HG03469 (cell line): Measurements from ENCODE around the gene FAM177B.
"Not testable (repeated sequence)": the region's sequence is repeated elsewhere in the genome, so short reads cannot be mapped to it uniquely, and the experiment has no call there.

Experiments used
- ATAC-seq: cut with Tn5 transposase; IDR thresholded peaks from one replicate; pipeline ENCODE4 v1.9.1; 2021; ENCODE audit warnings: mild to moderate bottlenecking, moderate library complexity, moderate number of reproducible peaks; ENCODE audit not compliant: unreplicated experiment

Gene FAM177B

DNA sequence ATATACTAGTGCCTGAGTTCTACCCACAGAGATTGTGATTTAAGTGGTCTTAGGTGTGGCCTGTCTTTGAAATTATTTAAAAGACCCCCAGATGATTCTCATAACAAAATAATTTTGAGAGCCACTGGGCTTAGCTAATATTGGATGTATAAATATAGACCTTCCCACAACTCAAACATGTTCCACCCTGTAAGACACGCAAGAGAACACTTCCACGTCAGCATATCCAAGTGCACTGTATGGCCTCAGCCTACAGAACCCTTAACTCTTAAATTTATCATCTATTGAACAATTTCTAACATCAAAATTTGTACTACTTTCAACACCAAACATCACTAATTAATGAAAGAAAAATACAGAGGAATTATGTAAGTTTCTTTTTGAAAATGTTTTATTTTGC is 2.5 kb downstream of the FAM177B start:
- ATAC-seq, result no peak

DNA sequence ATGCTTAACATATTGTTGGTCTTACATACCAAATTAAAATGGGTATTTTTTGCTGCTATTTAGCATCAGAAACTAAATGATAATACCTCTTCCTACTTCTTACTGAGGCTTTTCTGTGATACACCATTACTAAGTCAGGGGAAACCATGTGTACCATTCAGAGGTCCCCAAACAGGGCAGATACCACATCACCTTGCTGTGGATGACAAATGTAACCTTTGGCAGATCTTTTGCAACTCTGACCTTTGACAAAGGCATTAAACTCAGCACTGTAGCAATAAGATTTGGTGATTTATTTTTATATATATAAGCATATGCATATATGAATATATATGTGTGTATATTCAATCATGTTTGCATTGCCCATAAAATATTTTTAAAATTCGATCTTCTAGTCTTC is 2.9 kb downstream of the FAM177B start:
- ATAC-seq, result no peak

DNA sequence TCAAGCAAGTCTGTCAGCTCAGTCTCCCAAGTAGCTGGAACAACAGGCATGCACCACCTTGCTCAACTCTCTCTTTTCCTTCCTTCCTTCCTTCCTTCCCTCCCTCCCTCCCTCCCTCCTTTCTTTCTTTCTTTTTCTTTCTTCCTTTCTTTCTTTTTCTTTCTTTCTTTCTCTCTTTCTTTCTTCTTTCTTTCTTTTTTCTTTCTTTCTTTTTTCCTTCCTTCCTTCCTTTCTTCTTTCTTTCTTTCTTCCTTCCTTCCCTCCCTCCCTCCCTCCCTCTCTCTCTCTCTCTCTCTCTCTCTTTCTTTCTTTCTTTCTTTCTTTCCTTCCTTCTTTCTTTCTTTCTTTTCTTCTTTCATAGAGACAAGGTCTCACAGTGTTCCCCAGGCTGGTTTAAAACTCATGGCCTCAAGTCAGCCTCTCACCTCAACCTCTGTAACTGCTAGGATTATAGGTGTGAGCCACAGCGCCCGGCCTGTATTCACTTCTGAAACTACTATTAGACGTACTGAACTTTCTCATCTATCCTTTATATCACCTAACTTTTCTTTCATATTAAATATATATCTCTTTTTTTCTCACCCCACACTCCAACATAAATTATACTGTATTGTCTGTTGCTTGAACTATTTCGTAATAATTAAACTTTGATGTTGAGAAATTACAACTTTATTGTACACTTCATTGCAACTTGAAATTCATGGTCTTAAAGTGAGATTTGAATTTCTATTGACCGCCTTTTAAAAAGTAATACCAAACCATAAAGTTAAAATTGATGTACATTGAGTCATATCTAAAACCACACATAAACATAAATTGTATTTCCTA is 4.8 kb downstream of the FAM177B start:
- ATAC-seq, result not testable (repeated sequence)

DNA sequence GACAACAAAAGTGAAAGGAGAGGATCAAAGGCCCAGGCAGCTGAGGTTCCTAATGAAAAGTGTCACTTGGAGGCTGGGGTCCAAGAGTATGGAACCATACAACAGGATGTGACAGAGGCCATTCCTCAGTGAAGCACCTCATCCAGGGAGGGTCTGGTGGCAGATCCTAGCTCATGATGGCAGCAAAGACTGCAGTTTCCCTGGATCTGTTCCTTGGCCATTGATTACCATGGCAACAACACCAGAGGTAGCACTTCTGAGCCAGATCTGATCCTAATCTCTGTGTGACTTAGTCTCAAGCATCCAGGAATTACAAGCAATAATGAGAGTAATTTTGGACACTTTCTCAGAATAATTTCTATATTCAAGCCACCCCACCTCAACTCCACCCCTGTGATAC is 12.9 kb downstream of the FAM177B start:
- no peak for ATAC-seq

DNA sequence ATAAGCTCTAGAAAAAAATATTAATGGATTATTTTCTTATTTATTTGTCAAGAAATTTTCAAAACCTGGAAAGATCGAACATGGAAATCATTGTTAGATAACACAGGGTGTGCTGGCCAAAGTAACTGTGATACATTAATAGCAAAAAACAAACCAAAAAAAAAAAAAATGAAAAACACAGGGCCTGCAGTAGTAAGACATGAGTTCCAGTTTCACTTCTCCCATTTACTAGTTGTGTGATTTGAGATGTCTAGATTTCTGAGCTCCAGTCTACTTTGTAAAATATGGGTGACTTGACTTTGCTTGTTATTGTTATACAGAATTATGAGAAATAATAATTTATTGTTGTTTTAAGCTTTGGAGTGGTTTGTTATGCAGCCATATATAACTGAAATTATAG is 13.6 kb downstream of the FAM177B start:
- ATAC-seq, result peak; percentile 84

DNA sequence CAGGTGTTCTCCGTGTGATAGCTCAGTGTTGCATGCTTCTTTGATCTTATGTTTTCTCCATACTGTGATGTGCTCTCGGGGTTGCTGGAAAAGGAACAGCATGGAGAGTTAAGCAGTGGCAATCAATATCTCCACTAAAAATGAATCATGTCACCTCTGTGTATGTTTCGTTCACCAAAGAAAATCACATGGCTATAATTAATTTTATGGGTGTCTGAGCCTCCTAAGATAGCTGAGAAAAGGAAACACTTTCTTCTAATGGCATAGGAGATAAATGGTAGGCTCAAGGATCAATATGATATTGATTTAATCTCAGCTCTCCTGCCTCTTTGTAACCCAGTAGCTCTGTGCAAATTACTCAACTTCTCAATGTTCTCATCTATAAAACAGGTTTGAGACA is 14.3 kb downstream of the FAM177B start:
- no peak for ATAC-seq

DNA sequence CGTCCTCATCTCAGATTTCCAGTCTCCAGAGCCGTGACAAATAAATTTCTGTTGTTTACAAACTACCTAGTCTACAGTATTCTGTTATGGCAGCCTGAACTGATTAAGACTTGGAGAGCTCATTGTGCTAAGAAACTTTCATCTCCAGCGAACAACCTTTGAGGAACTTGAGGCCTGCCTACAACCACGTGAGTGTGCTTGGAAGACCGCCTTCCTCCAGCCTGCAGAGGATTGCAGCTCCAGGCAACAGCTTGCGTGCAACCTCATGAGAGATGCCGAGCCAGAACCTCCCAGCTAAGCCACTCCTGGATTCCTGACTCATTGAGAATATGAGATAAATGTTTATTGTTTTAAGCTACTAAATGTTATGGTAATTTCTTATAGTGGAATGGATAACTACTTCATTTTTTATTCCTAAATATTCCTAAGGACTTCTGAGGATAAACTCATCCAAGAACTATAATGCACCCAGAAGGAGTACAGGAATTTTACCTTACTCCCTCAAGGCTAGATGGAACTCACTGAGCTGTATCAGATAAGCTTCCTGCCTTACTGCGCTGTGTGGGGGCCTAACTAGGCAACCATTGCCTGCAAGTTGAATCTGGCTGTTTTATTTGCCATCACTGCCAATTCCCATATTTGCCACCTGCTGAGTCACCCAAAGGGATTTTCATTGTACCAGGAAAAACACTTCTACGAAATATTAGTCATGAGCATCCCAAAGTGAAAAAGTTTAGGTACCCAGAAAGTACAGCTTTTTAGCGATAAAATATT is 17.6 kb downstream of the FAM177B start:
- ATAC-seq, result no peak

DNA sequence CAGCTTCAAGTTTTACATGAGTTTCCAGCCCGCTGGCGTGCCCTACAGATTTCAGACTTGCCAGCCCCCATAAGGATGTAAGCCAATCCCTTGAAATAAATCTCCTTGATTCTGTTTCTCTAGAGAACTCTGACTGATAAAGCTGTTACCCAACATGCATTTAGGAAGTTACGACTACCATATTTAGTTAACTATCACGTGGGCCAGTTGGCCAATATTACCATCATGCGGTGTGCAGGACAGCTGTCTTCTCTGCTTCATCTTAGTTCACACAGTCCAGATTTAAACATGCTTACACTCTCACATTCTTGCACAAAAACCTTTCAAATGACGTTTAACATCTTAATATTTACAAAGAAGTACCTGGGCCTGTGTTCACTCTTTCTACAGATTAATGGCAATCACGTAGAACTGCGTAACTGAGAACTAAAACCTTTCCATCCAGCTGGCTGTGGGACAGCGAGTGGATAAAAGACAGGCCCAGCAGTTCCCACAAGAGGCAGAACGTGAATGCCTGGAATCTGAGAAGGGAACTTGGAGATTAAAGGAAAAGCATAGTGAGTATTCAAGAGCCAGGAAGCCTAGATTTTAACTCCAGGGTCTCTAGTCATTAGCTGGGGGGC is 20.8 kb downstream of the FAM177B start:
- no peak for ATAC-seq

DNA sequence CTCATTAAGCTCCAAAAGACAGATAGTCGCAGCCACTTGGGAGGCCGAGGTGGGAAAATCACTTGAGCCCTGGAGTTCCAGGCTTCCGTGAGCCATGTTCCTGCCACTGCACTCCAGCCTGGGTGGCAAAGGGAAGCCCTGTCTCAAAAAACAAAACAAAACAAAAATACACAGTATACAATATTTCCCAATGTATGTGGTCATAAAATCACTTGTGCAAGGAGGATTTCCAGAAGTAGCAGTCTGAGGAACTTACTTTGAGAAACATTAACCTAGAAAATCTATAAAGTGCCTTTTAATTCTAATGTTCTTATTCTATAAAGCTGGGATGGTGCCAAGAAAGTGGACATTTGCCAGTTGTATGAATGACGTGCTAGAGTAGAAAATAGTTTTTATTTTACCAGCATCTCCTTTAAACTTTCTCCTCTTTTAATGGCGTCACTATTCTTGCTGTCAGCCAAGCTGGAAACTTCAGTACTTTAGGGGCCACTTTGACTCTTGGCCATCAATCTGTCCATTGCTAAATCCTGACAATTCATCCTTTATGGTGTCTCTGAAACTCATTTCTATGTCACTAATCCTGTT is 22.5 kb downstream of the FAM177B start:
- ATAC-seq, result no peak

DNA sequence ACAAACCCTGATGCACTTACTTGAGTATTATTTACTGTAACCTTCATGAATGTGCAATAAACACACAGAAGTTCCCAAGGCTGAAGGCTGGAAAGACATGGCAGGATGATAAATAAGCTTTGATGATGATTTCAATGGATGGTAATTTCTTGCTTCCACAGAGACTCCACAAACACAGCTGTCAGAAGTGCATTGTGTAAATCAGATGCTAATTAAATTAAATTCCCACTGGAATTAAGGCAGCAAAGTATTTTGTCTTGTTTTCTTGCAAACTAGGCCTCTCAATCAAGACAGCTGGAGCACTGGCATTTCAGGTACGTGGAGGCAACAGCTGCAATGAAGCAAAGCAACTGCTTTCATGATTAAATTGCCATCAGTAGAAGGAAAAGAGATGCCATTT is 24.1 kb downstream of the FAM177B start:
- no peak for ATAC-seq

DNA sequence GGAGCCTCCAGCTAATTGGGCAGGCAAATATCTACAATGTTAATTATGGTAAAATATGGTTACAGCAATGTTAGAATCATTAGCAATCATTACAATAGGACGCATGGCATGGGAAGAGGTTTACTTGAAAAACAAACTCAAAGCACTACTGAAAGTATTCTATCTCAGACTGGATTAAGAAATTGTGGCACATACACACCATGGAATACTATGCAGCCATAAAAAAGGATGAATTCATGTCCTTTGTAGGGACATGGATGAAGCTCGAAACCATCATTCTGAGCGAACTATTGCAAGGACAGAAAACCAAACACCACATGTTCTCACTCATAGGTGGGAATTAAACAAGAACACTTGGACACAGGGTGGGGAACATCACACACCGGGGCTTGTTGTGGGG is 25.2 kb downstream of the FAM177B start:
- not testable (repeated sequence) for ATAC-seq

DNA sequence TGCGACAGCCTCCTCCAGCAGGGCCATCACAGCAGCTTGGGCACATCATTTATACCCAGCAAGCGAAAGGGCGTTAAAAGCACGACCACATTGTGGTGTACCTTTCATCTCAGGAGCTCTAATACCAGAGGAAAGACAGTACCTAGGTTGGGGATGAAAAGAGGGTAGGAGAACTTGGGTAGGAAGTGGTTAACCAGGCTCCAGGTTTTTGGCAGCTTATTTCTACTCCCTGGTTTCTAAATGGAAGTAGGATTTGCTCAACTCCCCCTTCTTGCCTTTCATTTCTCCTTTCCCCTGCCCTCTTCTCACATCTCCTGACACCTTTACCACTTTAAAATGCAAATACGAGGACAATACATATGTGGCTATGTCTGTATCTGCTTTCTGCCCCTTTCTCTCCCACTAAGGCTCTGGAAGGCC is 30.2 kb downstream of the FAM177B start:
- no peak for ATAC-seq

DNA sequence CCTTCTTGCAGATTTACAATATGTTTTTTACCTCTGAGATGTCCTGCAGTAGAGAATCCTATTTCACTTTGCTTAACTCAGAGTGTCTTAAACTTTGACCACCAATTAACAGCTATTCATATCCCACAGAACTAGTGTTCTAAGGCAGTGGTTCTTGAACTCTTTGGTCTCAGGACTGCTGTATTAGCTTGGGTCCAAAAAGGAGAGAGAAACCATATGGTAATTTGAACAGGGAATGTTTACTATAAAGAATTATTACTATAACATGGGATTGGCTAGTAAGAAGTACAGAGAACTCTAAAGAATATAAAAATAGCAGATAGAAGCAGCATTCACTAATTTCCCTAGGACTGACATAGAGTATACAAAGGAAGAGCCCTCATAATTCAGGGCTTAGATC is 31.6 kb downstream of the FAM177B start:
- no peak for ATAC-seq

DNA sequence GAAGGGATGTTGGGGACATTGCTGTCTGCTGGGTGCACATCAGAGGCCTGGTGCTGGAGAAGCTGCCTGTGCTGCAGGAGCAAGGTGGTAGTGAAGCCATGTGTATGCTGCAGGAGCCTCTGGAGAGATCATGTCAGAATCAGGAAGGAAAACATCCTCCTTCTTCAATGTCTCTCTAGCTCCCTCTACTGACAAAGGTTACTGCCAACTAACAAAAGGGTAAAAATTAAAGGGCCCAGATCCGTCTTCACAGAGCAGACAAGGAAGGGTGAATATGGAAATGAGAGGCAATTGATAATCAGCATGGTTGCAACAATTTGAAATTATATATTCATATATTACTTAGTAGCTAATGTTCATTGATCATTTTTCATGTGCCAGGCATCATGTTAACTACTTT is 32.2 kb downstream of the FAM177B start:
- ATAC-seq, result no peak

DNA sequence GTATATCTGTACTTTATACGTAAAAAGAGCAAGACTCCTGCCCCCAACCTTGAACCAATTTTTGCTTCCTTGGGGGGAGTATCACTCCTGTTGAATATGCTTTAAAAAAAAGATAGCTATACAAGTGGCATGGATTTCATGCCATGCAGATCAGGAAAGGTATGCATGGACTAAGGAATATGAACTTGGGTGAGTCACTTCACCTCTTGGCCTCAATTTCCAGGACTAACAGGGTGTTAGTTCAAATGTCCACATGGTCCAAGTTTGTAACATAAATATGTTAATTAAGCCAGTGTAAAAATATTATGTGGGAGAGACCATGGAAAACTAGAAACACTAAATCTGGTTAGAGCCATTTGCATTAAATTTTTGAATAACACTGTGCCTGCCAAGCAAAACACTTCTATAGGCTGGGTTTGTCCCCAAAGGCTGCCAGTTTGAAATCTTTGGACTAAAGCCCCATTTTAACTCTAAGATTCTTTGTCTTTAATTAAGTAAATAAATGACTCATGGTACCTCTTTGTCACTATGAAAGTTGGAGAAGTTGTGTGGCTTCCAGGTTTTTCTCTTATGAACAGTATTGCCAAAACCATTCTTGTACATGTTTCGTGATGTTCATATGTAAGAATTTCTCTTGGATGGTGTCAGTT is 33.1 kb downstream of the FAM177B start:
- no peak for ATAC-seq

DNA sequence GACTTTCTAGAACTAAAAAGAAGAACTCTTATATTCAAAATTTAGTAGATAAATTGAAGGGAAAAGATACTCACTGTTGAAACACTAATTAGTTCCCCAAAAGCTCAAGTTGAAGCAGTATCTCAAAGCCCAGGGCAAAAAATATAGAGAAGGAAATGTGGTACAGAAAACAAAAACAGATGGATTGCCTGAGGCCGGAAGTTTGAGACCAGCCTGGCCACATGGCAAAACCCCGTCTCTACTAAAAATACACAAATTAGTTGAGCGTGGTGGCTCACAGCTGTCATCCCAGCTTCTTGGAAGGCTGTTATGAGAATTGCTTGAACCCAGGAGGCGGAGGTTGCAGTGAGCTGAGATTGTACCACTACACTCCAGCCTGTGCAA is 36.0 kb downstream of the FAM177B start:
- peak; percentile 83 for ATAC-seq

DNA sequence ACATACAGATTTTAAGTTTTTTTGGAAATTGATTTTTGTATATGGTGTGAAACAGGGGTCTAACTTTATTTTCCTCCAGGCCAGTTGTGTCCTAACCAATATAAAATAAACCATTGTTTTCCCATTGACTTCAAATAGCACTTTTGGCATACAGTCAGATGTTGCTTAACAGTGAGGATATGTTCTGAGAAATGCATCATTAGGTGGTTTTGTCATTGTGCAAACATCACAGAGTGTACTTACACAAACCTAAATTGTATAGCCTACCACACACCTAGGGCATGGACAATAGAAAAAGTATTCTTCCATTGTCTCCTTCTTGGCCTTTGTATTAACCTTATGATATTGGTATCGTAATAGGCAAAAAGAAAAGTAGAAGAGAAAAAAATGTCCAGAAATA is 40.5 kb downstream of the FAM177B start:
- ATAC-seq, result no peak

DNA sequence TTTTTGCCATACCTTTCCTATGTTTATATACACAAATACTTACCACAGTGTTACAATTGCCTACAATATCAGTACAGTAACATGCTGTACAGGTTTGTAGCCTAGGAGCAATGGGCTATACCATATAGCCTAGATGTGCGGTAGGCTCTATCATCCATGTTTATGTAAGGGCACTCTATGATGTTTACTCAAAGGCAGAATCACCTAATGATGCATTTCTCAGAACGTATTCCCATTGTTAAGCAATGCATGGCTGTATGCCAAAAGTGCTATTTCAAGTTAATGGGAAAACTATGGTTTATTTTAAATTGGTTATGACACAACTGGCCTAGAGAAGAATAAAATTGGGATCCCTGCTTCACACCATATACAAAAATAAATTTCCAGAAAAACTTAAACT is 41.0 kb downstream of the FAM177B start:
- ATAC-seq, result no peak

DNA sequence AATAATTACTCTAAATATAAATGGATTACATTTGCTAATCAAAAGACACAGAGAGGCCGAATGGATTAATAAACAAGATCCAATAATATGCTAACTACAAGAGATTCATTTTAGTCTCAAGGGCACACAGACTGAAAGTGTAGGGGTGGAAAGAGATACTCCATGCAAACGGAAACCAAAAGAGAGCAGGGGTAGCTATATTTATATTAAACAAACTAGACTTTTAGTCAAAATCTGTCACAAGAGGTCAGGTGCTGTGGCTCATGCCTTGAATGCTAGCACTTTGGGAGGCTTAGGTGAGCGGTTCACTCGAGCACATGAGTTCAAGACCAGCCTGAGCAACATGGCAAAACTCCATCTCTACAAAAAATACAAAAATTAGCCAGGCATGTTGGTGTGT is 44.2 kb downstream of the FAM177B start:
- ATAC-seq, result no peak

DNA sequence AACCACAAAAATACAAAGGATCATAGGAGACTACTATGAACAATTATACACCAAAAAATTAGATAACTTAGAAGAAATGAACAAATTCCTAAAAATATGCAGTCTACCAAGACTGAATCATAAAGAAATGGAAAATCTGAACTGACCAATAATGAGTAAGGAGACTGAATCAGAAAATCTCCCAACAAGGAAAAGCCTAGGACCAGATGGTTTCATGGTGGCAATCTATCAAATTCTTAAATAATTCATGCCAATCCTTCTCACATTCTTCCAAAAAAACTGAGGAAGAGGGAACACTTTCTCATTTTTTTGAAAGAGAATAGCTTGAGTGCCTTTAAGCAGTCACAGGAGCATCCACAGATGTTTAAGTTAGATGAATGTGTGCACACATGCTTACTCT is 46.0 kb downstream of the FAM177B start:
- no peak for ATAC-seq

DNA sequence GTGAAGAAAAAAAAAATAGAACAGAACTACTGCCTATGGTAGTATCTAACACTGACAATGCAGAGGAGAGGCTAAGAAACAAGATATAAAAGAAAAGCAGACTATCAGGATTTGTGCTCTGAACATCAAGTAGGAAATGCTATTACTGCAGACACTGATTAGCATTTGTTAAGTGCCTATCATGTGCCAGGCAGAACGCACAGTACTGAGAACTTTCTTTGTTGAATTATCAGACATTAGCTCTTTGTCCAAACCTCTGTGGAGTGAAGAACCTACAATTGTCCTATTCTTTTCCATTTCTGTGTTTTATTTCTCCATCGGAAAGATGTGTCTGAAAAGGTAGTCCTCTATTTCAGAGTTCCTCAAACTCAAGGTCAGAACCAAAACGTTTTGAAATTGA is 47.4 kb downstream of the FAM177B start:
- ATAC-seq, result no peak
